ENCODE data around the gene WBP4. TPM values are rescaled to one million over a fixed set of nuclear protein-coding genes. Genes with fewer than 3 reads are reported as not detected.
A peak's percentile ranks its signal among the peaks of the same experiment; 100 is the strongest.

Gene WBP4
- total and polyA plus RNA-seq, 7 experiments from 2014 or later = 2.8 to 9.8 (median 6.6) TPM

- H3K27ac ChIP-seq (ENCODE audit: low read depth, low read length) = no peak overlapping the region
- ChIA-PET CTCF (no interaction called here), POLR2A (no interaction called here)
- ATAC-seq = no peak
- Mint-ChIP-seq H3K27me3 (peaks cover 0 to 2% (median 0%) of the 10 kb centered on the region in 5 donors), H3K27ac (no peak overlapping the region), H3K36me3 (peaks cover 0 to 5% (median 0%) of the 10 kb centered on the region in 5 donors), H3K9me3 (peaks cover 0 to 3% (median 0%) of the 10 kb centered on the region in 11 donors), H3K4me3 (no peak overlapping the region), H3K4me1 (peaks cover 0 to 1% (median 0%) of the 10 kb centered on the region in 7 donors)
- no peak overlapping the region for H3K4me3 ChIP-seq (ENCODE audit: low read length)
- H3K4me1 ChIP-seq (ENCODE audit: control insufficient read depth in 2 of 2, insufficient read depth in 2 of 2, low read length in 2 of 2) = no peaks in the 10 kb centered on the region
- no peaks in the 10 kb centered on the region for H3K9me3 ChIP-seq (ENCODE audit: control insufficient read depth in 2 of 3, low read length in 3 of 3)
- intact Hi-C loops (cut with micrococcal nuclease) = no loop called here
- H3K36me3 ChIP-seq (ENCODE audit: control insufficient read depth in 2 of 3, insufficient read depth in 3 of 3, low read length in 3 of 3) = no peaks in the 10 kb centered on the region
- no peak for DNase-seq
- no peaks in the 10 kb centered on the region for H3K27me3 ChIP-seq (ENCODE audit: control insufficient read depth in 2 of 2, insufficient read depth in 2 of 2, low read length in 2 of 2)
These were observed 46.3 kb downstream of the WBP4 start for GRCh38 chr13:41107584-41108014.

- POLR2A ChIA-PET = no interaction called here
- DNase-seq (no peak), ATAC-seq (no peak)
- Histone ChIP-seq H3K27ac (ENCODE audit: low read depth, low read length) (no peak overlapping the region), H3K36me3 (ENCODE audit: control insufficient read depth in 2 of 3, insufficient read depth in 3 of 3, low read length in 3 of 3) (no peaks in the 10 kb centered on the region), H3K4me3 (ENCODE audit: low read length) (no peak overlapping the region), H3K27me3 (ENCODE audit: control insufficient read depth in 2 of 2, insufficient read depth in 2 of 2, low read length in 2 of 2) (no peaks in the 10 kb centered on the region), H3K9me3 (ENCODE audit: control insufficient read depth in 2 of 3, low read length in 3 of 3) (no peaks in the 10 kb centered on the region), H3K4me1 (ENCODE audit: control insufficient read depth in 2 of 2, insufficient read depth in 2 of 2, low read length in 2 of 2) (no peaks in the 10 kb centered on the region)
- Mint-ChIP-seq H3K4me3 (no peak overlapping the region), H3K4me1 (peaks cover 0 to 1% (median 0%) of the 10 kb centered on the region in 7 donors), H3K27ac (no peak overlapping the region), H3K9me3 (no peaks in the 10 kb centered on the region), H3K36me3 (peaks cover 0 to 3% (median 0%) of the 10 kb centered on the region in 5 donors), H3K27me3 (peaks cover 0 to 4% (median 0%) of the 10 kb centered on the region in 5 donors)
- intact Hi-C loops (cut with micrococcal nuclease) = no loop called here
- CTCF ChIA-PET = no interaction called here
These were observed 50.1 kb downstream of the WBP4 start for GRCh38 chr13:41111454-41111853.

GRCh38 chr13:41117869-41118268 is 56.6 kb downstream of the WBP4 start:
- Histone ChIP-seq H3K27me3 (ENCODE audit: control insufficient read depth in 2 of 2, insufficient read depth in 2 of 2, low read length in 2 of 2) (no peaks in the 10 kb centered on the region), H3K27ac (ENCODE audit: low read depth, low read length) (no peak overlapping the region), H3K9me3 (ENCODE audit: control insufficient read depth in 2 of 3, low read length in 3 of 3) (no peaks in the 10 kb centered on the region), H3K4me1 (ENCODE audit: control insufficient read depth in 2 of 2, insufficient read depth in 2 of 2, low read length in 2 of 2) (no peaks in the 10 kb centered on the region), H3K36me3 (ENCODE audit: control insufficient read depth in 2 of 3, insufficient read depth in 3 of 3, low read length in 3 of 3) (no peaks in the 10 kb centered on the region), H3K4me3 (ENCODE audit: low read length) (no peak overlapping the region)
- Mint-ChIP-seq H3K4me3 (no peak overlapping the region), H3K9me3 (no peaks in the 10 kb centered on the region), H3K36me3 (no peaks in the 10 kb centered on the region), H3K27me3 (peaks cover 0 to 5% (median 0%) of the 10 kb centered on the region in 5 donors), H3K4me1 (peaks cover 0 to 6% (median 4%) of the 10 kb centered on the region in 7 donors), H3K27ac (no peak overlapping the region)
- DNase-seq = no peak
- POLR2A ChIA-PET = interaction anchor here (0.7 kb wide), 1 partner anchor 100 kb away, joined by 3 read pairs; no protein-coding TSS in a partner anchor
- intact Hi-C loops (cut with micrococcal nuclease) = no loop called here
- ATAC-seq = no peak
- CTCF ChIA-PET = no interaction called here

- Histone ChIP-seq H3K9me3 (ENCODE audit: control insufficient read depth in 2 of 3, low read length in 3 of 3) (no peaks in the 10 kb centered on the region), H3K27me3 (ENCODE audit: control insufficient read depth in 2 of 2, insufficient read depth in 2 of 2, low read length in 2 of 2) (no peaks in the 10 kb centered on the region), H3K36me3 (ENCODE audit: control insufficient read depth in 2 of 3, insufficient read depth in 3 of 3, low read length in 3 of 3) (no peaks in the 10 kb centered on the region), H3K4me1 (ENCODE audit: control insufficient read depth in 2 of 2, insufficient read depth in 2 of 2, low read length in 2 of 2) (no peaks in the 10 kb centered on the region), H3K4me3 (ENCODE audit: low read length) (no peak overlapping the region), H3K27ac (ENCODE audit: low read depth, low read length) (no peak overlapping the region)
- DNase-seq (peak in 7 of 9 donors; percentile 24 to 63 (median 42)), ATAC-seq (peak; percentile 66)
- Mint-ChIP-seq H3K4me1 (peaks cover 1 to 18% (median 10%) of the 10 kb centered on the region in 7 donors), H3K9me3 (peaks cover 0 to 7% (median 4%) of the 10 kb centered on the region in 11 donors), H3K4me3 (no peak overlapping the region), H3K36me3 (peaks cover 4 to 20% (median 14%) of the 10 kb centered on the region in 5 donors), H3K27ac (peak overlapping the region in 7 of 9 donors; percentile 19 to 84 (median 62)), H3K27me3 (no peaks in the 10 kb centered on the region)
- POLR2A ChIA-PET = interaction anchor here (0.6 kb wide), 1 partner anchor 107 kb away, joined by 3 read pairs; no protein-coding TSS in a partner anchor
- intact Hi-C loops (cut with micrococcal nuclease) = no loop called here
- CTCF ChIA-PET = interaction anchor here (0.5 kb wide), 1 partner anchor 49 kb away, joined by 3 read pairs; no protein-coding TSS in a partner anchor
These were observed 61.5 kb downstream of the WBP4 start for GRCh38 chr13:41122838-41123237.

GRCh38 chr13:41127701-41128100 is 66.4 kb downstream of the WBP4 start:
- Mint-ChIP-seq H3K9me3 (peaks cover 0 to 8% (median 4%) of the 10 kb centered on the region in 11 donors), H3K4me3 (peak overlapping the region in 2 of 10 donors; percentile 18 to 98), H3K36me3 (peaks cover 4 to 24% (median 20%) of the 10 kb centered on the region in 5 donors), H3K4me1 (peaks cover 24 to 55% (median 45%) of the 10 kb centered on the region in 7 donors), H3K27me3 (no peaks in the 10 kb centered on the region), H3K27ac (no peak overlapping the region)
- ChIA-PET POLR2A (interaction anchor here (0.7 kb wide), 1 partner anchor 364 kb away, joined by 3 read pairs; no protein-coding TSS in a partner anchor), CTCF (no interaction called here)
- ATAC-seq = no peak
- peaks cover 15 to 18% of the 10 kb centered on the region in 2 donors for H3K4me1 ChIP-seq (ENCODE audit: control insufficient read depth in 2 of 2, insufficient read depth in 2 of 2, low read length in 2 of 2)
- intact Hi-C loops (cut with micrococcal nuclease) = no loop called here
- H3K36me3 ChIP-seq (ENCODE audit: control insufficient read depth in 2 of 3, insufficient read depth in 3 of 3, low read length in 3 of 3) = peaks cover 0 to 5% (median 0%) of the 10 kb centered on the region in 3 experiments
- no peak overlapping the region for H3K4me3 ChIP-seq (ENCODE audit: low read length)
- DNase-seq = no peak
- no peaks in the 10 kb centered on the region for H3K9me3 ChIP-seq (ENCODE audit: control insufficient read depth in 2 of 3, low read length in 3 of 3)
- H3K27me3 ChIP-seq (ENCODE audit: control insufficient read depth in 2 of 2, insufficient read depth in 2 of 2, low read length in 2 of 2) = no peaks in the 10 kb centered on the region
- H3K27ac ChIP-seq (ENCODE audit: low read depth, low read length) = no peak overlapping the region

GRCh38 chr13:41130356-41130755 is 69.0 kb downstream of the WBP4 start:
- H3K9me3 Mint-ChIP-seq = peaks cover 0 to 8% (median 4%) of the 10 kb centered on the region in 11 donors
- H3K4me1 ChIP-seq (ENCODE audit: control insufficient read depth in 2 of 2, insufficient read depth in 2 of 2, low read length in 2 of 2) = peaks cover 15 to 24% of the 10 kb centered on the region in 2 donors
- CTCF ChIA-PET = no interaction called here
- no peaks in the 10 kb centered on the region for H3K27me3 ChIP-seq (ENCODE audit: control insufficient read depth in 2 of 2, insufficient read depth in 2 of 2, low read length in 2 of 2)
- peak overlapping the region in 8 of 9 donors; percentile 1 to 97 (median 23) for H3K27ac Mint-ChIP-seq
- ATAC-seq (no peak), DNase-seq (no peak)
- H3K4me3 ChIP-seq (ENCODE audit: low read length) = peak overlapping the region; percentile 7
- peak overlapping the region; percentile 94 to 99 (median 98) for H3K4me3 Mint-ChIP-seq
- H3K9me3 ChIP-seq (ENCODE audit: control insufficient read depth in 2 of 3, low read length in 3 of 3) = no peaks in the 10 kb centered on the region
- H3K27ac ChIP-seq (ENCODE audit: low read depth, low read length) = no peak overlapping the region
- intact Hi-C loops (cut with micrococcal nuclease) = loop anchor here (5.0 to 10.0 kb wide), 8 partner anchors 53 to 917 kb away; partner anchors contain the start of genes DGKH (in 1 of the 2) and RGCC (in 1 of the 2)
- peaks cover 0 to 5% (median 0%) of the 10 kb centered on the region in 3 experiments for H3K36me3 ChIP-seq (ENCODE audit: control insufficient read depth in 2 of 3, insufficient read depth in 3 of 3, low read length in 3 of 3)
- H3K27me3 Mint-ChIP-seq = no peaks in the 10 kb centered on the region
- POLR2A ChIA-PET = no interaction called here
- peaks cover 4 to 24% (median 18%) of the 10 kb centered on the region in 5 donors for H3K36me3 Mint-ChIP-seq
- H3K4me1 Mint-ChIP-seq = peaks cover 30 to 64% (median 53%) of the 10 kb centered on the region in 7 donors

Data from naive thymus-derived CD4-positive, alpha-beta T cell (primary cell).